Caco-2 (cell line): Measurements from ENCODE around the gene OR8K3. TPM values are rescaled to one million over a fixed set of nuclear protein-coding genes. Genes with fewer than 3 reads are reported as not detected.

Experiments used
- BruUV-seq: library from RNA; stranded (reverse); fragments of 400-500 nt; replicated peaks from 2 replicates; lab custom pipeline; 2021; lab: Mats Ljungman, UMichigan
- CTCF ChIA-PET: fragments of 300-600 bp; sonication (Branson Sonifier 250); formaldehyde crosslinking; loops from one replicate; lab custom pipeline; 2022; ENCODE audit warnings: antibody characterized with exemption; lab: Charles Lee
- POLR2A ChIA-PET: fragments of 300-600 bp; sonication (Branson Sonifier 250); formaldehyde crosslinking; loops from one replicate; lab custom pipeline; 2022; ENCODE audit warnings: antibody characterized with exemption; lab: Charles Lee
- DNase-seq, 2 experiments: peaks; one replicate each; pipeline versions ENCODE4 v3.0.0 to v3.0.0-alpha.2; 2020 to 2022
- H3K27me3 ChIP-seq: replicated peaks from 2 replicates; pipeline ENCODE4 v1.6.0; 2011; ENCODE audit warnings: low read length; ENCODE audit not compliant: control insufficient read depth, insufficient read depth
- H3K36me3 ChIP-seq: 2 replicates; pipeline ENCODE4 v1.5.1; 2011; ENCODE audit warnings: low read length; ENCODE audit not compliant: control insufficient read depth, insufficient read depth
- H3K4me1 ChIP-seq: fragments of 250-450 bp; sonication (Bioruptor Pico); 2 replicates; pipeline ENCODE4 v1.5.1; 2020; ENCODE audit warnings: mild to moderate bottlenecking
- H3K4me3 ChIP-seq: 2 replicates; pipeline ENCODE4 v1.5.1; 2011; ENCODE audit warnings: low read depth, mild to moderate bottlenecking, control low read depth, low read length
- H3K9me3 ChIP-seq: fragments of 250-450 bp; sonication (Bioruptor Pico); 2 replicates; pipeline ENCODE4 v1.5.1; 2020; ENCODE audit warnings: mild to moderate bottlenecking, moderate library complexity
- H3K27ac Mint-ChIP-seq: one replicate; pipeline ENCODE4 v1.8.0; 2022; ENCODE audit warnings: mixed read lengths; ENCODE audit not compliant: unreplicated experiment
- H3K27me3 Mint-ChIP-seq: one replicate; pipeline ENCODE4 v1.8.0; 2022; ENCODE audit warnings: mixed read lengths; ENCODE audit not compliant: insufficient read depth, unreplicated experiment
- H3K36me3 Mint-ChIP-seq: one replicate; pipeline ENCODE4 v1.8.0; 2022; ENCODE audit warnings: mild to moderate bottlenecking, mixed read lengths; ENCODE audit not compliant: insufficient read depth, unreplicated experiment
- H3K4me1 Mint-ChIP-seq: one replicate; pipeline ENCODE4 v1.8.0; 2022; ENCODE audit warnings: low read depth, mixed read lengths; ENCODE audit not compliant: unreplicated experiment
- H3K4me3 Mint-ChIP-seq: one replicate; pipeline ENCODE4 v1.8.0; 2022; ENCODE audit warnings: mild to moderate bottlenecking, moderate library complexity, mixed read lengths; ENCODE audit not compliant: unreplicated experiment
- H3K9me3 Mint-ChIP-seq: one replicate; pipeline ENCODE4 v1.8.0; 2022; ENCODE audit warnings: mixed read lengths; ENCODE audit not compliant: unreplicated experiment
- intact Hi-C: fragments of 100-400 bp; cut with micrococcal nuclease; formaldehyde crosslinking; loops from one replicate; pipeline ENCODE4 v1.10.0; 2022; ENCODE audit not compliant: unreplicated experiment
- total RNA-seq: library from RNA; stranded (reverse); gene quantifications from 2 replicates; pipeline ENCODE4 v1.2.3, GENCODE V29; 2022
- TF ChIP-seq, protein P1 (sequence below), 2 experiments: fragments of 200-600 bp in 1 of 2; IDR thresholded peaks; 1 replicate in 1 of 2; 2 replicates in 1 of 2; pipeline versions ENCODE4 v1.5.1 to v1.8.0; 2011 to 2022; ENCODE audit warnings: antibody characterized with exemption in 1 of 2, control low read depth in 1 of 2, inconsistent platforms in 1 of 2, low read depth in 1 of 2, low read length in 1 of 2, mild to moderate bottlenecking in 1 of 2, moderate library complexity in 1 of 2; ENCODE audit not compliant: insufficient read depth in 1 of 2, severe bottlenecking in 1 of 2, unreplicated experiment in 1 of 2

Gene OR8K3
- total RNA-seq, 1 experiment from 2014 or later, result not detected

DNA sequence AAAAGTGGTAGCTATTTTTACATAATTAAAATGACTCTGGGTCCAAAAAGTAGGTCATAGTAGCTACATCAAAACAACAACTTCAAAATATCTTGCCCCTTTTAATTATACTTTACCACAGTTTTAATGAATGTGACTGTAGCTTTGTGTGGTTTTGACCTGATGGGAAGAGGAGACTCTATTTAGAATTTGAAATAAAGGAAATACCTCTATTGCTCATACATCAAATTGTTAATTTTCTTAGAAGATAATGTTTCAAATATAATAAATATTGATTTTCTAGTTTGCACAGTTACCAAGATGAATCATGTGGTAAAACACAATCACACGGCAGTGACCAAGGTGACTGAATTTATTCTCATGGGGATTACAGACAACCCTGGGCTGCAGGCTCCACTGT lies 30.8 kb downstream of the OR8K3 start, which contains the start of gene OR8K1:
TSS of gene OR8K1 (plus strand) at position 301 of the 400 bp plus-strand sequence. CDS start at position 301, 0 bp downstream.
- no peaks in the 10 kb centered on the region for H3K9me3 Mint-ChIP-seq
- no peak within 1 kb of the TSS for H3K4me3 Mint-ChIP-seq
- POLR2A ChIA-PET, result no interaction called here
- CTCF ChIA-PET, result no interaction called here
- H3K27me3 ChIP-seq, result no peaks in the 10 kb centered on the region
- H3K4me1 ChIP-seq, result no peaks in the 10 kb centered on the region
- no peak within 1 kb of the TSS for H3K4me3 ChIP-seq
- no peaks in the 10 kb centered on the region for H3K36me3 ChIP-seq
- TF ChIP-seq, protein P1, sequence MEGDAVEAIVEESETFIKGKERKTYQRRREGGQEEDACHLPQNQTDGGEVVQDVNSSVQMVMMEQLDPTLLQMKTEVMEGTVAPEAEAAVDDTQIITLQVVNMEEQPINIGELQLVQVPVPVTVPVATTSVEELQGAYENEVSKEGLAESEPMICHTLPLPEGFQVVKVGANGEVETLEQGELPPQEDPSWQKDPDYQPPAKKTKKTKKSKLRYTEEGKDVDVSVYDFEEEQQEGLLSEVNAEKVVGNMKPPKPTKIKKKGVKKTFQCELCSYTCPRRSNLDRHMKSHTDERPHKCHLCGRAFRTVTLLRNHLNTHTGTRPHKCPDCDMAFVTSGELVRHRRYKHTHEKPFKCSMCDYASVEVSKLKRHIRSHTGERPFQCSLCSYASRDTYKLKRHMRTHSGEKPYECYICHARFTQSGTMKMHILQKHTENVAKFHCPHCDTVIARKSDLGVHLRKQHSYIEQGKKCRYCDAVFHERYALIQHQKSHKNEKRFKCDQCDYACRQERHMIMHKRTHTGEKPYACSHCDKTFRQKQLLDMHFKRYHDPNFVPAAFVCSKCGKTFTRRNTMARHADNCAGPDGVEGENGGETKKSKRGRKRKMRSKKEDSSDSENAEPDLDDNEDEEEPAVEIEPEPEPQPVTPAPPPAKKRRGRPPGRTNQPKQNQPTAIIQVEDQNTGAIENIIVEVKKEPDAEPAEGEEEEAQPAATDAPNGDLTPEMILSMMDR (IDR thresholded peaks at IDR 0.05; ENCODE audit: insufficient read depth in 1 of 2, low read depth in 1 of 2, low read length in 1 of 2, severe bottlenecking in 1 of 2, unreplicated experiment in 1 of 2), result no peak
- intact Hi-C loops, result no loop called here
- H3K27me3 Mint-ChIP-seq, result peaks cover 3% of the 10 kb centered on the region
- DNase-seq, result no peak
- H3K36me3 Mint-ChIP-seq, result no peaks in the 10 kb centered on the region
- BruUV-seq, result no TSS peak
- no peaks in the 10 kb centered on the region for H3K4me1 Mint-ChIP-seq
- H3K9me3 ChIP-seq, result no peaks in the 10 kb centered on the region
- H3K27ac Mint-ChIP-seq, result no peak within 1 kb of the TSS

DNA sequence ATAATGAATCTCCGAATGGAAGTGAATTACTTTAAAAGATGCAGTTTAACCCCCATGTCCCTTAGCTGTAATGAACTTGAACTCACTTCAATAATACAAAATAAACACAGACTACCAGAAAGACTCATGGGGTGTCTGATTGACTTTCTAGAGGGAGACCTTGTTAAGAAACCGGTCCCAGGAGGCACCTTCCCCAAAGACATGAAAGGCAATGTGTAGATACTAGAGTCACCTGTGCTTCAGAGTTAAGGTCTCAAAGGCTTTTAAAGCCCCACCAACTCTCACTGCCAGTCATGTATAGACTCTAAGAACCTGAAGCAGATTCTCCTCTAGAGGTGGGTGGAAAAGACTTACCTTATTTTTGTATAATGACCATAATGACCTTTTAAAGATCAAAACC lies 39.0 kb downstream of the OR8K3 start, which contains the start of gene OR8J1:
TSS of gene OR8J1 (plus strand) at position 301 of the 400 bp plus-strand sequence. CDS start 5,956 bp downstream, outside the sequence.
- ChIA-PET CTCF (no interaction called here), POLR2A (no interaction called here)
- intact Hi-C loops, result no loop called here
- H3K4me3 Mint-ChIP-seq, result no peak within 1 kb of the TSS
- H3K27me3 ChIP-seq, result no peaks in the 10 kb centered on the region
- H3K4me1 ChIP-seq, result no peaks in the 10 kb centered on the region
- DNase-seq, result no peak
- no peaks in the 10 kb centered on the region for H3K27me3 Mint-ChIP-seq
- H3K9me3 Mint-ChIP-seq, result no peaks in the 10 kb centered on the region
- TF ChIP-seq, protein P1 (IDR thresholded peaks at IDR 0.05; ENCODE audit: insufficient read depth in 1 of 2, low read depth in 1 of 2, low read length in 1 of 2, severe bottlenecking in 1 of 2, unreplicated experiment in 1 of 2), result no peak
- no peaks in the 10 kb centered on the region for H3K9me3 ChIP-seq
- H3K36me3 Mint-ChIP-seq, result no peaks in the 10 kb centered on the region
- no TSS peak for BruUV-seq
- H3K4me1 Mint-ChIP-seq, result no peaks in the 10 kb centered on the region
- H3K4me3 ChIP-seq, result no peak within 1 kb of the TSS
- H3K36me3 ChIP-seq, result no peaks in the 10 kb centered on the region
- H3K27ac Mint-ChIP-seq, result no peak within 1 kb of the TSS

Other genes with a start within 250 kb of the OR8K3 start
- gene OR8I2, start 221.8 kb upstream of the OR8K3 start, total RNA-seq, result not detected in 2 replicates
- not detected in 2 replicates for gene OR8H2, start 211.5 kb upstream of the OR8K3 start, total RNA-seq
- not detected in 2 replicates for gene OR8H3, start 192.8 kb upstream of the OR8K3 start, total RNA-seq
- gene OR8J3, start 174.9 kb upstream of the OR8K3 start, total RNA-seq, result not detected in 2 replicates
- not detected in 2 replicates for gene OR8K5, start 154.8 kb upstream of the OR8K3 start, total RNA-seq
- gene OR5J2, start 138.5 kb upstream of the OR8K3 start, total RNA-seq, result not detected in 2 replicates
- not detected in 2 replicates for gene OR5T2, start 80.9 kb upstream of the OR8K3 start, total RNA-seq
- not detected in 2 replicates for gene OR5T3, start 62.9 kb upstream of the OR8K3 start, total RNA-seq
- gene OR5T1, start 41.0 kb upstream of the OR8K3 start, total RNA-seq, result not detected in 2 replicates
- not detected in 2 replicates for gene OR8H1, start 22.9 kb upstream of the OR8K3 start, total RNA-seq
- not detected in 2 replicates for gene OR8K1, start 30.9 kb downstream of the OR8K3 start, total RNA-seq
- not detected in 2 replicates for gene OR8J1, start 39.1 kb downstream of the OR8K3 start, total RNA-seq
- gene OR8U1, start 60.5 kb downstream of the OR8K3 start, total RNA-seq, result not detected in 2 replicates
- gene OR5AL1, start 97.6 kb downstream of the OR8K3 start, total RNA-seq, result not detected in 2 replicates
- not detected in 2 replicates for gene OR5M3, start 158.2 kb downstream of the OR8K3 start, total RNA-seq
- not detected in 2 replicates for gene OR5M8, start 176.2 kb downstream of the OR8K3 start, total RNA-seq
- not detected in 2 replicates for gene OR5M11, start 228.1 kb downstream of the OR8K3 start, total RNA-seq